IPS-11a (cell line): Measurements from ENCODE around the gene L1CAM.
"Not testable (repeated sequence)": the region's sequence is repeated elsewhere in the genome, so short reads cannot be mapped to it uniquely, and the experiment has no call there.

Source experiments
- H3K4me3 ChIP-seq: one replicate; pipeline ENCODE4 v1.5.1; 2013; ENCODE audit warnings: low read depth, low read length, control low read depth

The L1CAM gene

DNA sequence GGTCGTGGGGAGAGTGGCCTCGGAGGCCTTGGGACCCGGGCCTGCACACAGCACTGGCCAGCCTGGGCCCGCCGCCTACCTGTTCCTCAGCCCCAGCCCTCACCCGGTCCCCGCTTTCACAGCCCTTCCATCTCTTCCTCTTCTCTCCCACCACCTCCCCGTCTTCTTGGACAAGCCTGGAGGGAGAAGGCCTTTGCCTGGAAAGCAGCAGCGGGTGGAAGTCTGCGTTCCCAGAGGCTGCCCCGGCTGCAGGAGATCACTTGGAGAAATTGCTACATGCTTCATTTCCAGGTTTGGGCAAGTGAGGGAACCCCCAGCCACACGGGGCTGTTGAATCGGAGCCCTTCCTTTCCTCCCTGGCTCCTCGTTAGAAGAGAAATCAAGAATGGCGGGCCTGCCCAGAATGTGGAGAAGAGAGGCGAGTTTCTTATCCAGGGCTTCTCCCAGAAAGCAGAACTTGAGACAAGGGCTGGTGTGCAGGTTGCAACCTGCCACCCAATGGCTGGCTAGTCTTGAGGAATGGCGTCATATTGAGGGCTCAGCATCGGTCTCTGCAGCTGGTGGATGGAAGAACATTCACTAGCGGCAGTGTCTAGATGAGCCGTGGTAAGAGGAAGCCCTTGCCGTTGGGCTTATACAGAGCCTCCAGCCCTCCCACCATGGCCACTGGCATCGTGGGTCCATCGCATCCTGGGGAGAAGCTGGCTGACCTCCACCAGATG lies 54.4 kb downstream of the L1CAM start:
- H3K4me3 ChIP-seq = no peak overlapping the region

GRCh38 chrX:153830640-153831428 lies 55.1 kb downstream of the L1CAM start:
- H3K4me3 ChIP-seq = peak overlapping the region; percentile 17

- peak within 1 kb of the TSS; percentile 65 for H3K4me3 ChIP-seq
These were observed 56.0 kb downstream of the L1CAM start, which contains the start of gene PDZD4 for GRCh38 chrX:153829799-153830639. PDZD4 (minus strand) TSS chrX:153830544; CDS start chrX:153830298, 246 bp downstream.

- peak overlapping the region; percentile 65 for H3K4me3 ChIP-seq
These were observed 56.5 kb downstream of the L1CAM start for GRCh38 chrX:153829549-153829798.

DNA sequence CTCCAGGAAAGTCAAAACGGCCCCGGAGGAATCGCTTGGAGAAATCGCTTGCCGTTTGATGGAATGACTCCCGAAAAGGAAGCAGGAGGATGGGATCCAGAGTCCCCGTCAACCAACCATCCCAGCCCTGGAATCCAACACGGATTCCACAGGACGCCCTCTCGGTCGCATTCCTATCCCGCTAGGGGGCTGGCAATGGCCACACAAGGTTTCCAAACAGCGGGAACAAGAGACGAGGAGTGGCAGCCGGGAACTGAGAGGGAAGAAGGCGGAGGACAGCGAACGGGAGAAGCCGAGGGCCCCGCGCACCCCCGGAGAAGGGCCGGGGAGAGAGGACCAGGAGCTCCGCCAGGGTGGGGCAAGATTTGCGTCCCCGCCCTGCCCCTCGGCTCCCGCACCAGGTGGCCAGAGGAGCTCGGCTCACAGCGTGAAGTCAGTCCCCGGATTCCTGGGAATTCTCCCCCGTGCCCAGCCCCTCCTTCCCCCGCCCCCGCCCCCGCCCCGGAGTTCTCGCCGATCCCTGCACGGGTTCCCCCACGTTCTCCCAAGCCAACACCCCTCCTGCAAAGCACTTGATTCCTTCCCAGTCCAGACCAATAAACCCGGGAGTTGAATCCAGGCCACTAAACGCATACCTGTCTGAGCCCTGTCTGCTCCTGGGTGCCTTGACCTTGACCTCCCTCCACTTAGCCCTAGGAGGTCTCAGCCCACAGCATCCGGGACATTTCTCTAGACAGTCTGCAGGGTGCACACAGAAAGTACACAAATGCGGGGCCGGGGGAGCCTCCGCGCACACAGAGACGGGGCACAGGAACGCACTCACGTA lies 57.0 kb downstream of the L1CAM start:
- peak overlapping the region; percentile 65 for H3K4me3 ChIP-seq

DNA sequence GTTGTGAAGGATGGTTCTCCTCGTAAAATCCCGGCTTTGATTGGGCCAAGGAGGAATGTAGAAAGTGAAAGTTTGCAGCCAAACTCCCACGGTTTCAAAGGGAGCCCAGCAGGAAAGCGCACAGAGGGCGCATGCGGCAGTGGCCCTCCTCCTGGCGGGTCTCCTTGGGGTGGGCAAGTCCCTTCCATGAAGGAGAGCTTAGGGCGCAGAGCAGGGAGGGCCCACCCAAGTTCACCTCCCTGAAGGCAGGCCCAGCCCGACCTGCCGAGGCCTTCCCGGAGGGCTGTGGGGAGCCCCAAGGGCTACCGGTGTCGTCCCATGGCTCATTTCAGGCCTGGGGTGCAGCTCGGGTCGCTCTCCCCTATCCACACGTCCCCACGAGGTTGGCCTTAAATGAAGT lies 57.7 kb downstream of the L1CAM start:
- H3K4me3 ChIP-seq = peak overlapping the region; percentile 65

DNA sequence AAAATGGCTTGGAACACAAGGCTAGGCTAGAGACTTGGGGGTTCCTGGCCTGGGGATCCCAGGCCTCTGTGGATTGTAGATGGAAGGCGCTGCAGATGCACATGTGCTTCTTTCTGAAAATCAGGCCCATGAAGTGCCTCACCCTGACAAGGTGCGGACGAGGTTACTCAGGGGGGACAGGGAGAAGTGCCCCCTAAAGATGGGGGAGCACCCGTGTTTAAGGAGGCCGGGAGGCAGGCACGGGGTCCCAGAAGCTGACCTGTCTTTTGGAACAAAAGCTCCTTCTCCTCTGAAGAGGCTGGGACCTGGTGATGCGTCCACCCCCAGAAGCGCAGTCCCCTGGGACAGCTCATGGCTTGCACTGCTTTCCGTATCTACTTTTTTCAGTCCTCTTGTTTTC lies 58.1 kb downstream of the L1CAM start:
- peak overlapping the region; percentile 65 for H3K4me3 ChIP-seq

DNA sequence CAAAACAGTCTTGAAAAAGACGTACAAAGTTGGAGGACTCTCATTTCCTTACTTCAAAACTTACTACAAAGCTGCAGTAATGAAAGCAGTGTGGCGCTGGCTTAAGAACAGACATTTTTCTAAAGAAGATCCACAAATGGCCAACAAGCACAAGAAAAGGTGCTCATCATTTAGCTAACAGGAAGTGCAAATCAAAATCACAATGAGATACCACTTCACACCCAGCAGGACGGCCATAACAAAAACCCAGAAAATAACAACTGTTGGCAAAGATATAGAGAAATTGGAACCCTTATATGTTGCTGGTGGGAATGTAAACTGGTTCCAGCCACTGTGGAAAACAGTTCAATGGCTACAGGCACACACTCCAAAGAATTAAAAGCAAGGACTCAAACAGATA lies 59.0 kb downstream of the L1CAM start:
- no peak overlapping the region for H3K4me3 ChIP-seq

DNA sequence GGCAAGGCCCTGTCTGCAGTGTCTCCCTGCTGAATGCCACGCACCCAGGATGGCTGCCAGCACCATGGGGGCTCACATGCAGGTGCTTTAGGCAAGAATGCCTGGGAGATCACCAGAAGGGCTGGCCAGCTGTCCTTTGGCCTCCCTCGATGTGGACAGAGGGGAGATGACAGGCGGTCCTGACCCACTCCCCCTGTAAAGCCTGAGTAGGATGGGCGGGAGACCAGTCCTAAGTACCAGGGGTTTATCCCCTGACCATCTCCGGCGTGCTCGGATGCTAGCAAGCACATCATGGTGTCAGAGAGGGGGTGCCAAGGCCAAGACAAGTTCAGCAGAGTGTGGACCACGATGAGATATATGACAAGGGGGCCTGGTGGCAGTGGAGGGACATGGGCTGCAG lies 60.9 kb downstream of the L1CAM start:
- no peak overlapping the region for H3K4me3 ChIP-seq

- no peak overlapping the region for H3K4me3 ChIP-seq
These were observed 61.6 kb downstream of the L1CAM start for GRCh38 chrX:153824348-153824747.

DNA sequence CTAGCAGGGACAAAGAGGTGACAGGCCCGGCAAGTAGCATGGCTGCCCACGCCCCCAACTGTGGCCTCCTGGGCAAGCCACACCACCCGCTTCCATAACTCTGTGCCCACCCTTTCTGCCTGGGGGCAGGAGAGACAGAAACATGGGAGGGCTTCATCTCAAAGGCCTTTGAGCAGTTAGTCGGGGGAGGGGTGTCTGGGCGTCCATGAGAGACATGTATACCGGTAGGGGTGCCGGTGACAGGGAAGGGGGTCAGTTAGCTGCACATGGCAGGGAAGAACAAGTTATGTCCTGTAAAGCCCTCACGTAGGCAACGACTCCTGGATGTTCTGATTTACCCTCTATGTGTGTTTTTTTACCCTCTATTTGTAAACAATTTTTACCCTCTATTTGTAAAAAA lies 64.9 kb downstream of the L1CAM start:
- no peak overlapping the region for H3K4me3 ChIP-seq

DNA sequence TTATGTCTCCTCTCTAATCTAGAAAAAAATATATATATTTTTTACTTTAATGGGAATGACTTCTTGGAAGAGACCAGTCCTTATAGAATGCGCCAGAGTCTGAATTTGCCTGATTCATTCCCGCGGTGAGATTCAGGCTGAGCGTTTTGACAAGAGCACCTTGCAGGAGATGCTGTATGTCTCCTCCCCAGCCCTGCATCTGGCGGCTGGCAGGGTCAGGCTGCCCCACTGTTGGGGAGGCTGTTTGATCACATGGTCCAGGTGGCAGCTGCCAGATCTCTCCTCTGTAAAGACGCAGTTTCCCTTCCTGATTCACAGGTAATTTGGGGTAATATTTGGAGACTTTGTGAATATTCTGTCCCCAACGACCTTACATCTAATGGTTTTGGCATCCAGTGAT lies 65.4 kb downstream of the L1CAM start:
- no peak overlapping the region for H3K4me3 ChIP-seq

DNA sequence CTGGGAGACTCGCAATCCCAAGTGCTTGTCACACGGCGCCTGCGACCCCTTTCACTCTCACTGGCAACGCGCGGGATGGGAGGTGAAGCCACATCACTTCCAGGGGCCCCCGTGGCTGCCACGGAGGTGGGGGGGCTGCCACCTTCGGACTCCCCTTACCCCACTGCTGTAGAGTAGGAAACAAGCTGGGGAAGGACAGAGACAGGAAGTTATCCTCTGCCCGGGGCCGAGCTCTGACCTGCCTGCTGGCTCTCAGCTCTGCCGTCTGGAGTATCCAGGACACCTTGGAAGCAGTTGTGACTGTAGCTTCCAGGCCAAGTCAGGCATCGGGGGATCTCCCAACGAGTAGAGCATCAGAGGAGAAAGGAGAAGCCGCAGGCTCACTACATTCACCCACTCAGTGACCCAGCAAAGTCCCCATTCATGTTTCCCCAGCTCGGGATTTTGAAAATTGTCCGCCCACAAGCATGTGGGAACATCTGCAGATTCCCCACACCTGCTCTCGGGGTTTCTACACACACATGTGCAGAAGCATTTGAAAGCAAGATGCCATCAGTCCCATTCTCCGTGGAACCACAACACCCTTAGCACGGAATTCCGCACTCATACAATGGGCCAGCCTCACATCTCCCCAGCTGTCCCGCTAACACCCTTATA lies 66.5 kb downstream of the L1CAM start:
- H3K4me3 ChIP-seq = no peak overlapping the region

DNA sequence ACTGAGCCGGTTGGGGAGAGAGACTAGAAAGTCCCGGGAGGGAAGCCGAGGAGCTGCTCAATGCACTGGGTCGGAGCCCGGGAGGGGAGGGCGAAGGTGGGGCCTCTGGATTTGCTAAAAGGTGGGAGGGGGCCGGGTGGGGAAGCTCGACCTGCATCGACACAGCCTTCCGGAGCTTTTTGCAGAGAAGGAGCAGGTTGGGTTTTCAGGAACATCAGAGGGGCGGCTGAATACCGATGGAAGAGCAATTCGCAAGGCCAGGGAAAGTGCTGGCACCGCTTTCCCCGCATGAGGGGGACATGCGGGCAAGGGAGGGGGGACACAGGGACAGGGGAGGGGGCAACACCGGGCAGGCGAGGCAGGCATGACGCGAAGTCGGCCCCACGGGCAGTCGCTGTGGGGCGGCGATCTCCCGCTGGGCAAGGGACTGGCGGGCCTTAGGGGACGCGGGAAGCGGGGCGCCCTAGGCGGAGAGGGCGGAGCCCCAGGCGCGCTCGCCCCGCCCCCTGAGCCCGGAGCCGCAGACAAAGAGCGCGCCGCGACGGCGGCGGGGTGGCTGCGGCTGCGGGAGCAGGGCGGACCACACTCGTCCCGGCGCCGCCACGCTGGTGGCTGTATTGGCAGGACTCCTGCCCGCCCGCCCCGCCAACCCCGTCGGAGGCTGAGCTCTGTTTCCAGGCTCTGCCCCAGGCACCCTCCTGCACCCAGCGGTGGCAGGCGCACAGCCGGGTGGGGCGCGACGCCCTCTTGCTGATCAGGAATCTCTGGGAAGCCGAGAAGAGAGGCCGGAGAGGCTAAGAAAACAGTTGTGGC lies 67.2 kb downstream of the L1CAM start:
- no peak overlapping the region for H3K4me3 ChIP-seq

DNA sequence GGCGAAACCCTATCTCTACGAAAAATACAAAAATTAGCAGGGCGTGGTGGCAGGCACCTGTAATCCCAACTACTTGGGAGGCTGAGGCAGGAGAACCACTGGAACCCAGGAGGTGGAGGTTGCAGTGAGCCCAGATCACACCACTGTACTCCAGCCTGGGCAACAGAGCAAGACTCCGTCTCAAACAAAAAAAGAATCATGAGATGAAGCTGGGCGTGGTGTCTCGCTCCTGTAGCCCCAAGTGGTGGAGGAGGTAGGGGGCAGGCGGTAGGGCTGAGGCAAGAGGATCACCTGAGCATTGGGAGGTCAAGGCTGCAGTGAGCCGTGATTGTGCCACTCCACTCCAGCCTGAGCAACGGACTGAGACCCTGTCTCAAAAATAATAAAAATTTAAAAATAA lies 67.9 kb downstream of the L1CAM start:
- H3K4me3 ChIP-seq = not testable (repeated sequence)

DNA sequence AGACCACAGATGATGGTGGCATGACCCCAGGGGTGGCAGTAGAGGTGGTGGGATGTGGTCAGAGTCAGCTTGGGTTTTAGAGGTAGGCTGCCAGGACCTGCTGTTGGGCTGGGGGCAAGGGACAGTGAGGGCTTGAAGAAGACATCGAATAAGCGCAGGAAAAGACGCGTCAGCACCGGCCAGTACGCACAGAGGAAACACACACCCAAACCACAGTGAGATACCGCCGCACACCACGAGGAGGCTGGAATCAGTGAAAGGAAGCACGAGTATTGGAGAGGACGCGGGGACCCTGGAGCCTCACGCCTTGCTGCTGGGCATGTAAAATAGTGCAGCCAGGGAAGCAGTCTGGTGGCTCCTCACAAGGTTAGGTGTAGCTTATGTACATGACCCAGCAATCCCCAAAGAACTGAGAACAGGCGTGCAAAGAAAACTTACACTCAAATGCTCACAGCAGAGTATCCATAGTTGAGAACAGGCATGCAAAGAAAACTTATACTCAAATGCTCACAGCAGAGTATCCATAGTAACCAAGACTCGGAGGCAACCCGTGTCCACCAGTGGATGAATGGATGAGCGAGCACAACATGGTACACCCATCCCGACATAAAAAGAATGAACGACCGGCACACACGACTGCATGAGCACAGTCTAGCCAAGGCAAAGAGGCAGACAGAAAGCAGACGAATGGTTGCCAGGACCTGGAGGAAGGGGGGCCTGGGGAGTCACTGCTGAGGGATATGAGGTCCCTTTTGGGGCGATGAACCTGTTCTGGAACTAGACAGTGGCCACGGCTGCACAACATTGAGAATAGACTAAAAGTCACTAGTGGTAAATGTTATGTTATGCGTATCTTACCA lies 68.9 kb downstream of the L1CAM start:
- H3K4me3 ChIP-seq = no peak overlapping the region

GRCh38 chrX:153814591-153815315 lies 71.2 kb downstream of the L1CAM start:
- H3K4me3 ChIP-seq = no peak overlapping the region

DNA sequence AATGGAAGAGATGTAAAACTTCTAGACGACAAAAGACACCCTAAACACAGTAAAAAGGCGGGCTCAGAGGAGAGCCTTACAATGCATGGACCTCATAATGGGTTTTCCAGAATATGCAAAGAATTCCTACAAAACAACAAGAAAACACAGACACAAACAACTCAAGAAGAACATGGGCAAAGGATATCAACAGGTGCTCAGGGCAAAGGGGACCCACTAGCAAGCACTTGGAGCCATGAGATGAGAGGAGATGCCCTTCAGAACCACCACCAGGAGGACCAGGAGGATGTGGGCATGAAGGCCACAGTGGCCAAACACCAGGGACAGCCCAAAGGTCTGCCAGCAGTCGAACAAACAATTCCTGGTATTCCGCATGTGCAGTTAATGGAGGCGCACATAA lies 72.8 kb downstream of the L1CAM start:
- no peak overlapping the region for H3K4me3 ChIP-seq
